GM23338 (cell line): Measurements from ENCODE around the gene CHST15. TPM values are rescaled to one million over a fixed set of nuclear protein-coding genes. Genes with fewer than 3 reads are reported as not detected.

ENCODE experiments used
- ATAC-seq: fragments of 200-7000 bp; cut with Tn5 transposase; 3 replicates; pipeline ENCODE4 v1.9.1; 2020
- DNase-seq: peaks from one replicate; pipeline ENCODE4 v3.0.0-alpha.2; 2015; ENCODE audit warnings: low spot score
- H2AFZ ChIP-seq: fragments of 200-600 bp; sonication (generic); 2 replicates; pipeline ENCODE4 v1.8.0; 2016; ENCODE audit warnings: antibody characterized with exemption, mild to moderate bottlenecking, moderate library complexity
- H3F3A ChIP-seq: fragments of 200-600 bp; sonication (generic); replicated peaks from 2 replicates; pipeline ENCODE4 v1.8.0; 2017; ENCODE audit warnings: antibody characterized with exemption, mixed run types, low read depth
- H3K27ac ChIP-seq: fragments of 200-600 bp; sonication (generic); 2 replicates; pipeline ENCODE4 v1.6.1; 2016; ENCODE audit warnings: low read depth
- H3K27me3 ChIP-seq: fragments of 200-600 bp; sonication (generic); 2 replicates; pipeline ENCODE4 v1.8.0; 2016; ENCODE audit warnings: mild to moderate bottlenecking, mixed run types, moderate library complexity; ENCODE audit not compliant: insufficient read depth
- H3K36me3 ChIP-seq: fragments of 200-600 bp; sonication (generic); 2 replicates; pipeline ENCODE4 v1.8.0; 2016; ENCODE audit warnings: mild to moderate bottlenecking; ENCODE audit not compliant: insufficient read depth
- H3K4me1 ChIP-seq: fragments of 200-600 bp; sonication (generic); 2 replicates; pipeline ENCODE4 v1.8.0; 2016; ENCODE audit warnings: mild to moderate bottlenecking, moderate library complexity; ENCODE audit not compliant: insufficient read depth
- H3K4me2 ChIP-seq: fragments of 200-600 bp; sonication (generic); 2 replicates; pipeline ENCODE4 v1.7.1; 2017; ENCODE audit warnings: mixed run types
- H3K4me3 ChIP-seq: fragments of 200-600 bp; sonication (generic); 2 replicates; pipeline ENCODE4 v1.6.1; 2016; ENCODE audit warnings: mixed run types
- H3K79me2 ChIP-seq: fragments of 200-600 bp; sonication (generic); replicated peaks from 2 replicates; pipeline ENCODE4 v1.8.0; 2017; ENCODE audit warnings: mild to moderate bottlenecking; ENCODE audit not compliant: insufficient read depth
- H3K9me2 ChIP-seq: fragments of 200-600 bp; sonication (generic); 2 replicates; pipeline ENCODE4 v1.8.0; 2017; ENCODE audit not compliant: insufficient read depth
- H4K20me1 ChIP-seq: fragments of 200-600 bp; sonication (generic); replicated peaks from 2 replicates; pipeline ENCODE4 v1.8.0; 2017; ENCODE audit warnings: mild to moderate bottlenecking; ENCODE audit not compliant: insufficient read depth
- H3K27ac Mint-ChIP-seq: 2 replicates; pipeline ENCODE4 v1.8.0; 2020; ENCODE audit warnings: inconsistent platforms, mild to moderate bottlenecking, moderate library complexity, mixed read lengths
- H3K27me3 Mint-ChIP-seq: 3 replicates; pipeline ENCODE4 v1.8.0; 2022; ENCODE audit warnings: low read depth, mild to moderate bottlenecking, moderate library complexity, mixed read lengths, inconsistent platforms; ENCODE audit not compliant: insufficient read depth, poor library complexity
- H3K36me3 Mint-ChIP-seq: 3 replicates; pipeline ENCODE4 v1.8.0; 2021; ENCODE audit warnings: low read depth, mild to moderate bottlenecking, inconsistent platforms, moderate library complexity, mixed read lengths
- H3K4me1 Mint-ChIP-seq: 3 replicates; pipeline ENCODE4 v1.8.0; 2020; ENCODE audit warnings: mild to moderate bottlenecking, inconsistent platforms, mixed read lengths
- H3K4me3 Mint-ChIP-seq: 3 replicates; pipeline ENCODE4 v1.8.0; 2021; ENCODE audit warnings: moderate library complexity, mild to moderate bottlenecking, inconsistent platforms, mixed read lengths
- H3K9me3 Mint-ChIP-seq: 3 replicates; pipeline ENCODE4 v1.8.0; 2020; ENCODE audit warnings: moderate library complexity, mild to moderate bottlenecking, inconsistent platforms, mixed read lengths
- CREB1 ChIP-seq: fragments of 250-450 bp; sonication (Bioruptor Pico); IDR thresholded peaks from 2 replicates; pipeline ENCODE4 v1.5.0; 2020; ENCODE audit warnings: low read depth, mild to moderate bottlenecking, moderate library complexity
- EZH2 ChIP-seq: fragments of 200-600 bp; sonication (generic); IDR thresholded peaks from one replicate; pipeline ENCODE4 v1.8.0; 2017; ENCODE audit warnings: antibody characterized with exemption, mild to moderate bottlenecking, low read depth; ENCODE audit not compliant: unreplicated experiment
- EZH2phosphoT487 ChIP-seq: fragments of 200-600 bp; sonication (generic); IDR thresholded peaks from one replicate; pipeline ENCODE4 v1.8.1; 2018; ENCODE audit warnings: antibody characterized with exemption; ENCODE audit not compliant: unreplicated experiment
- JUNB ChIP-seq: IDR thresholded peaks from one replicate; pipeline ENCODE4 v1.6.1; 2016; ENCODE audit warnings: antibody characterized with exemption; ENCODE audit not compliant: unreplicated experiment
- REST ChIP-seq: IDR thresholded peaks from one replicate; pipeline ENCODE4 v1.6.1; 2018; ENCODE audit warnings: antibody characterized with exemption; ENCODE audit not compliant: unreplicated experiment
- ZNF114 ChIP-seq: fragments of 250-450 bp; sonication (Bioruptor Pico); IDR thresholded peaks from 2 replicates; pipeline ENCODE4 v1.5.0; 2020; ENCODE audit warnings: mild to moderate bottlenecking, moderate library complexity
- ZNF331 ChIP-seq: fragments of 250-450 bp; sonication (Bioruptor Pico); IDR thresholded peaks from 2 replicates; pipeline ENCODE4 v1.5.0; 2020; ENCODE audit warnings: low read depth, mild to moderate bottlenecking, moderate library complexity
- polyA plus RNA-seq: library from polyadenylated mRNA; unstranded; fragments of >200 nt; fragmentation: Nextera tagmentation; extraction: Ambion mirVana; gene quantifications from 2 replicates; pipeline ENCODE4 v1.2.1, GENCODE V29; 2016
- total RNA-seq: library from RNA; depleted of rRNA; stranded (reverse); fragments of >200 nt; shearing (Covaris generic); gene quantifications from 2 replicates; pipeline ENCODE4 v1.2.3, GENCODE V29; 2014
- TF ChIP-seq, protein P1 (sequence below), 2 experiments: fragments of 200-600 bp in 1 of 2; sonication (generic) in 1 of 2; conservative IDR thresholded peaks; 2 replicates each; pipeline versions ENCODE4 v1.5.1 to v1.6.1; 2016 to 2017; ENCODE audit warnings: antibody characterized with exemption in 2 of 2, low read depth in 2 of 2, mild to moderate bottlenecking in 2 of 2, moderate library complexity in 1 of 2
- TF ChIP-seq, protein P2 (sequence below): IDR thresholded peaks from 2 replicates; pipeline ENCODE4 v1.6.1; 2016; ENCODE audit warnings: antibody characterized with exemption

CHST15 gene
- total and polyA plus RNA-seq, 2 experiments from 2014 or later: 2.6 to 11.2 TPM

GRCh38 chr10:124100124-124100523 is 6.7 kb upstream of the CHST15 start:
- no peaks in the 10 kb centered on the region for H3K9me2 ChIP-seq
- H3K27ac Mint-ChIP-seq: no peak overlapping the region
- no peaks in the 10 kb centered on the region for H3K36me3 Mint-ChIP-seq
- DNase-seq (no peak), ATAC-seq (no peak)
- peaks cover 13% of the 10 kb centered on the region for H3K27me3 Mint-ChIP-seq
- no peak for TF ChIP-seq CREB1
- TF ChIP-seq EZH2: no peak
- TF ChIP-seq, protein P1, sequence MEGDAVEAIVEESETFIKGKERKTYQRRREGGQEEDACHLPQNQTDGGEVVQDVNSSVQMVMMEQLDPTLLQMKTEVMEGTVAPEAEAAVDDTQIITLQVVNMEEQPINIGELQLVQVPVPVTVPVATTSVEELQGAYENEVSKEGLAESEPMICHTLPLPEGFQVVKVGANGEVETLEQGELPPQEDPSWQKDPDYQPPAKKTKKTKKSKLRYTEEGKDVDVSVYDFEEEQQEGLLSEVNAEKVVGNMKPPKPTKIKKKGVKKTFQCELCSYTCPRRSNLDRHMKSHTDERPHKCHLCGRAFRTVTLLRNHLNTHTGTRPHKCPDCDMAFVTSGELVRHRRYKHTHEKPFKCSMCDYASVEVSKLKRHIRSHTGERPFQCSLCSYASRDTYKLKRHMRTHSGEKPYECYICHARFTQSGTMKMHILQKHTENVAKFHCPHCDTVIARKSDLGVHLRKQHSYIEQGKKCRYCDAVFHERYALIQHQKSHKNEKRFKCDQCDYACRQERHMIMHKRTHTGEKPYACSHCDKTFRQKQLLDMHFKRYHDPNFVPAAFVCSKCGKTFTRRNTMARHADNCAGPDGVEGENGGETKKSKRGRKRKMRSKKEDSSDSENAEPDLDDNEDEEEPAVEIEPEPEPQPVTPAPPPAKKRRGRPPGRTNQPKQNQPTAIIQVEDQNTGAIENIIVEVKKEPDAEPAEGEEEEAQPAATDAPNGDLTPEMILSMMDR (conservative IDR thresholded peaks at IDR 0.05; ENCODE audit: low read depth in 2 of 2): no peak
- TF ChIP-seq REST: no peak
- TF ChIP-seq, protein P2, sequence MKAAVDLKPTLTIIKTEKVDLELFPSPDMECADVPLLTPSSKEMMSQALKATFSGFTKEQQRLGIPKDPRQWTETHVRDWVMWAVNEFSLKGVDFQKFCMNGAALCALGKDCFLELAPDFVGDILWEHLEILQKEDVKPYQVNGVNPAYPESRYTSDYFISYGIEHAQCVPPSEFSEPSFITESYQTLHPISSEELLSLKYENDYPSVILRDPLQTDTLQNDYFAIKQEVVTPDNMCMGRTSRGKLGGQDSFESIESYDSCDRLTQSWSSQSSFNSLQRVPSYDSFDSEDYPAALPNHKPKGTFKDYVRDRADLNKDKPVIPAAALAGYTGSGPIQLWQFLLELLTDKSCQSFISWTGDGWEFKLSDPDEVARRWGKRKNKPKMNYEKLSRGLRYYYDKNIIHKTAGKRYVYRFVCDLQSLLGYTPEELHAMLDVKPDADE: no peak
- TF ChIP-seq ZNF114 (CRISPR knock-in tag): no peak
- no peak for TF ChIP-seq EZH2phosphoT487
- no peak for TF ChIP-seq ZNF331 (CRISPR knock-in tag)
- no peak for TF ChIP-seq JUNB
- no peaks in the 10 kb centered on the region for H4K20me1 ChIP-seq
- H3K4me3 Mint-ChIP-seq: no peak overlapping the region
- 0 out of 2 replicates have a peak, but pooled peaks cover under 1% of the 10 kb centered on the region for H3K27me3 ChIP-seq
- no peak overlapping the region for H3K4me2 ChIP-seq
- H3K79me2 ChIP-seq: no peaks in the 10 kb centered on the region
- H3K9me3 Mint-ChIP-seq: peaks cover 11% of the 10 kb centered on the region
- peaks cover 6% of the 10 kb centered on the region; the same call in 1 of the 2 replicates for H3K4me1 ChIP-seq
- no peak overlapping the region for H2AFZ ChIP-seq
- peaks cover 11% of the 10 kb centered on the region for H3K4me1 Mint-ChIP-seq
- no peak overlapping the region for H3K4me3 ChIP-seq
- H3F3A ChIP-seq: peaks cover under 1% of the 10 kb centered on the region; the same call in 1 of the 2 replicates
- H3K27ac ChIP-seq: no peak overlapping the region
- H3K36me3 ChIP-seq: no peaks in the 10 kb centered on the region

DNA sequence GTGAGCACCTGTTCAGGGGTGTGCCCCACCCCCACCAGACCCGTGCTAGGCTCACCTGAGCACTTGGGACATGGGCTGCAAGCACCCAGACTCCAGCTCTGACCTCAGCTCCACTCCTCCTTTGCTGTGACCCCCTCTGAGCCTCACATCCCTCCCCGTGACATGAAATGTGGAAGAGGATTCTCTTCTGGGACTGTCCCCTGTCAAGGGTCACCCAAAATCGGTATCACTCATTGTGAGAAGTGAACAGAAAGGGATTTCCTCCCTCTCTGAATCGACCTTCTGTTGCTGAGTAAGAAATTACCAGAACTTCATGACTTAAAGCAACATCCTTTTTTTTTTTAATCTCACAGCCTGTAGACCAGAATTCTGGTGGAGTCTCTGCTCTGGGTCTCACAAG is 6.2 kb upstream of the CHST15 start:
- ATAC-seq (no peak), DNase-seq (no peak)
- Mint-ChIP-seq H3K4me3 (no peak overlapping the region), H3K27ac (no peak overlapping the region), H3K4me1 (peaks cover 12% of the 10 kb centered on the region), H3K9me3 (peaks cover 11% of the 10 kb centered on the region), H3K27me3 (peaks cover 14% of the 10 kb centered on the region), H3K36me3 (no peaks in the 10 kb centered on the region)
- H3K9me2 ChIP-seq: no peaks in the 10 kb centered on the region
- no peaks in the 10 kb centered on the region for H3K79me2 ChIP-seq
- no peak overlapping the region for H3K4me3 ChIP-seq
- no peak overlapping the region for H3K4me2 ChIP-seq
- no peak overlapping the region for H2AFZ ChIP-seq
- H3K4me1 ChIP-seq: peaks cover 9% of the 10 kb centered on the region
- peaks cover 6% of the 10 kb centered on the region for H3K27me3 ChIP-seq
- H3K27ac ChIP-seq: no peak overlapping the region
- no peaks in the 10 kb centered on the region for H3K36me3 ChIP-seq
- TF ChIP-seq ZNF114 (CRISPR knock-in tag): no peak
- H4K20me1 ChIP-seq: no peaks in the 10 kb centered on the region
- peaks cover 5% of the 10 kb centered on the region; the same call in 1 of the 2 replicates for H3F3A ChIP-seq
